ENCODE measurements around the gene KIFAP3. TPM values are rescaled to one million over a fixed set of nuclear protein-coding genes. Genes with fewer than 3 reads are reported as not detected.

The KIFAP3 gene
- total and polyA plus RNA-seq, 2 experiments from 2014 or later, result 60.6 to 75.8 TPM

GRCh38 chr1:169899519-169900217 lies 174.8 kb downstream of the KIFAP3 start:
- no peak overlapping the region for H3K4me3 ChIP-seq
- H3K36me3 ChIP-seq, result no peaks in the 10 kb centered on the region
- TF ChIP-seq CTCF (IDR thresholded peaks at IDR 0.05; ENCODE audit: low read depth, low read length), result no peak
- H3K27me3 ChIP-seq, result no peaks in the 10 kb centered on the region
- no peaks in the 10 kb centered on the region for H3K4me1 ChIP-seq (ENCODE audit: low read depth)
- H3K27ac ChIP-seq, result no peak overlapping the region
- no peaks in the 10 kb centered on the region for H3K9me3 ChIP-seq (ENCODE audit: low read depth)
- no peak for DNase-seq (ENCODE audit: low read depth in 1 of 2, low spot score in 1 of 2)

- H3K9me3 ChIP-seq (ENCODE audit: low read depth), result no peaks in the 10 kb centered on the region
- peaks cover 11% of the 10 kb centered on the region for H3K4me1 ChIP-seq (ENCODE audit: low read depth)
- no peak for TF ChIP-seq CTCF (IDR thresholded peaks at IDR 0.05; ENCODE audit: low read depth, low read length)
These were observed 178.5 kb downstream of the KIFAP3 start for GRCh38 chr1:169896013-169896412.

GRCh38 chr1:169894424-169895145 lies 179.9 kb downstream of the KIFAP3 start:
- no peak for DNase-seq (ENCODE audit: low read depth in 1 of 2, low spot score in 1 of 2)
- Histone ChIP-seq H3K4me1 (ENCODE audit: low read depth) (peaks cover 11% of the 10 kb centered on the region), H3K4me3 (peak overlapping the region; percentile 85), H3K27ac (peak overlapping the region; percentile 96), H3K9me3 (ENCODE audit: low read depth) (no peaks in the 10 kb centered on the region), H3K36me3 (no peaks in the 10 kb centered on the region), H3K27me3 (no peaks in the 10 kb centered on the region)
- TF ChIP-seq CTCF (IDR thresholded peaks at IDR 0.05; ENCODE audit: low read depth, low read length), result no peak

More at GRCh38 chr1:169896013-169896412, 178.5 kb downstream of the KIFAP3 start:
- H3K4me3 ChIP-seq, result no peak overlapping the region
- no peaks in the 10 kb centered on the region for H3K27me3 ChIP-seq
- DNase-seq (ENCODE audit: low read depth in 1 of 2, low spot score in 1 of 2), result no peak
- H3K36me3 ChIP-seq, result no peaks in the 10 kb centered on the region
- H3K27ac ChIP-seq, result no peak overlapping the region

- Histone ChIP-seq H3K4me3 (peak within 1 kb of the TSS; percentile 85), H3K4me1 (ENCODE audit: low read depth) (peaks cover 11% of the 10 kb centered on the region), H3K27me3 (no peaks in the 10 kb centered on the region), H3K27ac (peak within 1 kb of the TSS; percentile 96), H3K9me3 (ENCODE audit: low read depth) (no peaks in the 10 kb centered on the region), H3K36me3 (no peaks in the 10 kb centered on the region)
- peak; percentile 96 to 99 for DNase-seq (ENCODE audit: low read depth in 1 of 2, low spot score in 1 of 2)
- TF ChIP-seq CTCF (IDR thresholded peaks at IDR 0.05; ENCODE audit: low read depth, low read length), result no peak
These were observed 180.7 kb downstream of the KIFAP3 start, which contains the start of gene SCYL3 for GRCh38 chr1:169893645-169894423. TSS of gene SCYL3 (minus strand) at chr1:169893896. CDS start at chr1:169888840, 5,056 bp downstream.

GRCh38 chr1:169892927-169893644 lies 181.4 kb downstream of the KIFAP3 start:
- TF ChIP-seq CTCF (IDR thresholded peaks at IDR 0.05; ENCODE audit: low read depth, low read length), result no peak
- H3K4me3 ChIP-seq, result peak overlapping the region; percentile 85
- H3K27ac ChIP-seq, result peak overlapping the region; percentile 96

More at GRCh38 chr1:169892927-169893644, 181.4 kb downstream of the KIFAP3 start:
- H3K27me3 ChIP-seq, result no peaks in the 10 kb centered on the region
- H3K9me3 ChIP-seq (ENCODE audit: low read depth), result no peaks in the 10 kb centered on the region
- peak; percentile 29 to 55 for DNase-seq (ENCODE audit: low read depth in 1 of 2, low spot score in 1 of 2)
- H3K4me1 ChIP-seq (ENCODE audit: low read depth), result peaks cover 11% of the 10 kb centered on the region
- H3K36me3 ChIP-seq, result peaks cover 6% of the 10 kb centered on the region
